ENCODE results near the gene TIMM21. TPM values are rescaled to one million over a fixed set of nuclear protein-coding genes. Genes with fewer than 3 reads are reported as not detected.

TIMM21 gene
- total and polyA plus RNA-seq, 2 of the 13 experiments (the other 11 are each of a cell fraction or from before 2014, with no cell fraction given) = 29.6 to 62.3 TPM

DNA sequence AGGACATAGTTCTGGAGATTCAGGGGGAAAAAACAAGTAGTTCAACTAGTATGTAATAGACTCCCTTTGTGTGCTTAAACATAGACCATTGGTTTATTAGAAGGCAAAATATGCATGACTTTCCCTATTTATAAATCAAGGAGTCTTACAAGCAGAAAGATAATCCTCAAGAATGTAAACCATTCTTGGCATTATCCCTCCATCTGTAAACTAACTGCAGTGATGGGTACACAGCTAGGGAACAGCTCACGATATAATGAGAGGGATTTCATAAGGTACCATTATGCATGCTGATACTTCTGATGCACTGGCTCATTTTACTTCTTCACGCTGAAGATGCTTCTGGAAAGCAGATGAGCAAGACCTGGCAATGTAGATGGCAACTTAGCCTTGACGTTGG lies 1.6 kb upstream of the TIMM21 start (continued):
- TF ChIP-seq ZNF276 (CRISPR knock-in tag; IDR thresholded peaks at IDR 0.05; ENCODE audit: low read depth) = no peak
- TF ChIP-seq SOX6 (IDR thresholded peaks at IDR 0.05) = no peak
- no peak for TF ChIP-seq SOX6 (CRISPR knock-in tag; IDR thresholded peaks at IDR 0.05)
- TF ChIP-seq ZNF550 (CRISPR knock-in tag; IDR thresholded peaks at IDR 0.05; ENCODE audit: borderline replicate concordance) = no peak
- no peak for TF ChIP-seq AFF4 (CRISPR knock-in tag; IDR thresholded peaks at IDR 0.05)

DNA sequence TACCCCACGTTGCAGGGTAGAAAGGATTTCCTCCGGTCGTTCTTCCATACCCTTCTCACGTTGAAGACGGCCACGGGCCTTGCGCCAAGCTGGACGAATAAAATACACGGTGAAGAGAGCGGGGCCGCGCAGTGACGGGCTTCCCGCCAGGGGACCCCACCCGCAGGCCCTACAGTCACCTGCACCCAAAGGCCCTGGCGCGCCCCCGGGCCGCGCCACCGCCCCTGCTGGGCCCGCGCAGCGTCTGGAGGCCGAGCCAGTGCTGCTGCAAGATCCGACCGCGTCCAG lies 888 bp upstream of the TIMM21 start:
- H3K9me3 ChIP-seq (ENCODE audit: low read length) = no peaks in the 10 kb centered on the region
- in situ Hi-C loops (cut with HindIII; ENCODE audit: extremely low pct_ligation_motif_present, low pct_unique_long_range_greater_than_20kb) = no loop called here
- BruUV-seq (replicated peaks) = no TSS peak
- no peak overlapping the region for H3K27ac ChIP-seq (ENCODE audit: extremely low read length, insufficient read depth, low read length)
- H3K79me2 ChIP-seq (ENCODE audit: insufficient read depth, low read length) = peaks cover 38% of the 10 kb centered on the region
- FAIRE-seq (no peak), DNase-seq (ENCODE audit: low spot score) (no peak), ATAC-seq (no peak)
- peak overlapping the region; percentile 69; the same call in 1 of the 2 replicates for H3K9ac ChIP-seq (ENCODE audit: insufficient read depth, low read depth, low read length)
- H3K4me1 ChIP-seq (ENCODE audit: insufficient read depth, low read length) = peaks cover 31% of the 10 kb centered on the region
- WGBS (ENCODE audit: low lambda C conversion rate) = 0% methylated on average over 3 of the region's 28 CpGs
- H4K20me1 ChIP-seq (ENCODE audit: insufficient read depth, low read length) = no peaks in the 10 kb centered on the region
- no peak overlapping the region for H2AFZ ChIP-seq (ENCODE audit: low read length)
- H3K4me2 ChIP-seq (ENCODE audit: low read depth, low read length) = peak overlapping the region; percentile 94
- POLR2A ChIA-PET = no interaction called here
- peaks cover 7 to 16% of the 10 kb centered on the region in 2 experiments; a peak in 4 of 5 replicates for H3K36me3 ChIP-seq (replicated peaks in 1 of 2; ENCODE audit: control insufficient read depth in 1 of 2, insufficient read depth in 2 of 2, low read length in 2 of 2)
- intact Hi-C loops (cut with micrococcal nuclease; ENCODE audit: unreplicated experiment) = loop anchor here (5.0 kb wide), 1 partner anchor 350 kb away; the partner anchor contains the start of gene CNDP2
- H3K27me3 ChIP-seq (ENCODE audit: control insufficient read depth in 1 of 2, insufficient read depth in 2 of 2, low read length in 2 of 2) = peaks cover 0 to 5% of the 10 kb centered on the region in 2 experiments; a peak in 2 of 5 replicates
- peak overlapping the region; percentile 60 to 80 (median 63) for H3K4me3 ChIP-seq (replicated peaks in 1 of 3; ENCODE audit: insufficient read depth in 1 of 3, low read depth in 2 of 3, low read length in 3 of 3)
- CTCF ChIA-PET (ENCODE audit: low intra/inter-chr PET ratio, low total read pairs) = no interaction called here
- TF ChIP-seq TCF12 (IDR thresholded peaks at IDR 0.05) (no peak), TCF12 (CRISPR knock-in tag; IDR thresholded peaks at IDR 0.05) (0 out of 2 replicates have a peak, but pooled peaks have one; percentile 5), SIN3B (IDR thresholded peaks at IDR 0.05; ENCODE audit: low read length) (0 out of 2 replicates have a peak, but pooled peaks have one; percentile 13), HES4 (CRISPR knock-in tag; IDR thresholded peaks at IDR 0.05; ENCODE audit: borderline replicate concordance) (no peak), TCF7L2 (IDR thresholded peaks at IDR 0.05; ENCODE audit: low read depth, low read length) (no peak), ZNF891 (CRISPR knock-in tag; IDR thresholded peaks at IDR 0.05) (no peak), NCOA1 (CRISPR knock-in tag; IDR thresholded peaks at IDR 0.05) (peak; percentile 69; the same call in 1 of the 2 replicates), ZNF414 (CRISPR knock-in tag; IDR thresholded peaks at IDR 0.05) (0 out of 2 replicates have a peak, but pooled peaks have one; percentile 29), ZNF776 (CRISPR knock-in tag; IDR thresholded peaks at IDR 0.05) (no peak), CHD2 (IDR thresholded peaks at IDR 0.05; ENCODE audit: low read depth, low read length) (no peak), NFYC (CRISPR knock-in tag; IDR thresholded peaks at IDR 0.05) (0 out of 2 replicates have a peak, but pooled peaks have one; percentile 3)
- TF ChIP-seq, protein P1, sequence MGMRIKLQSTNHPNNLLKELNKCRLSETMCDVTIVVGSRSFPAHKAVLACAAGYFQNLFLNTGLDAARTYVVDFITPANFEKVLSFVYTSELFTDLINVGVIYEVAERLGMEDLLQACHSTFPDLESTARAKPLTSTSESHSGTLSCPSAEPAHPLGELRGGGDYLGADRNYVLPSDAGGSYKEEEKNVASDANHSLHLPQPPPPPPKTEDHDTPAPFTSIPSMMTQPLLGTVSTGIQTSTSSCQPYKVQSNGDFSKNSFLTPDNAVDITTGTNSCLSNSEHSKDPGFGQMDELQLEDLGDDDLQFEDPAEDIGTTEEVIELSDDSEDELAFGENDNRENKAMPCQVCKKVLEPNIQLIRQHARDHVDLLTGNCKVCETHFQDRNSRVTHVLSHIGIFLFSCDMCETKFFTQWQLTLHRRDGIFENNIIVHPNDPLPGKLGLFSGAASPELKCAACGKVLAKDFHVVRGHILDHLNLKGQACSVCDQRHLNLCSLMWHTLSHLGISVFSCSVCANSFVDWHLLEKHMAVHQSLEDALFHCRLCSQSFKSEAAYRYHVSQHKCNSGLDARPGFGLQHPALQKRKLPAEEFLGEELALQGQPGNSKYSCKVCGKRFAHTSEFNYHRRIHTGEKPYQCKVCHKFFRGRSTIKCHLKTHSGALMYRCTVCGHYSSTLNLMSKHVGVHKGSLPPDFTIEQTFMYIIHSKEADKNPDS (CRISPR knock-in tag; IDR thresholded peaks at IDR 0.05) = 0 out of 2 replicates have a peak, but pooled peaks have one; percentile 50

All from HepG2 (cell line).